ENCODE results near the gene GBA2.

DNA sequence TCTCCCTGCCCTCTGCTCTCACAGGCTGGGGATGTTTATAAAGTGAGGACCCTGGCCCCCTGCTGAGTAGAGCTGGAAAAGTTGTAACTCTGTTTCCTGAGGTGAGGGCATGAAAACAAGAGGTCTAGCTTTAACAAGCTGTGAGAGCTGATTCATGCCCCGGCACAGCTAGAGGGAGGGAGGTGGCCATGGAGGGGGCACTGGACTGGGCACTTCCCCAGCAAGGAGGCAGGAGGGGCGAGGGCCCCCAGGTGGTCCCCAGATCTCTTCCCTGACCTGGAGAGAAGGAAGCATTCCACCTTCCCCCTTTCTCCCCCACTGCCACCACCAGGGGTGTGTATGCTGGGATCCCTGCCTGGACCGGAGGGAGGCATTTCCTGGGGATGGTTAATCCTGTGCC is 5.2 kb upstream of the GBA2 start, which contains the start of gene MSMP:
- TF ChIP-seq GABPA (IDR thresholded peaks at IDR 0.05; ENCODE audit: low read depth), result no peak
- TF ChIP-seq, protein P1, sequence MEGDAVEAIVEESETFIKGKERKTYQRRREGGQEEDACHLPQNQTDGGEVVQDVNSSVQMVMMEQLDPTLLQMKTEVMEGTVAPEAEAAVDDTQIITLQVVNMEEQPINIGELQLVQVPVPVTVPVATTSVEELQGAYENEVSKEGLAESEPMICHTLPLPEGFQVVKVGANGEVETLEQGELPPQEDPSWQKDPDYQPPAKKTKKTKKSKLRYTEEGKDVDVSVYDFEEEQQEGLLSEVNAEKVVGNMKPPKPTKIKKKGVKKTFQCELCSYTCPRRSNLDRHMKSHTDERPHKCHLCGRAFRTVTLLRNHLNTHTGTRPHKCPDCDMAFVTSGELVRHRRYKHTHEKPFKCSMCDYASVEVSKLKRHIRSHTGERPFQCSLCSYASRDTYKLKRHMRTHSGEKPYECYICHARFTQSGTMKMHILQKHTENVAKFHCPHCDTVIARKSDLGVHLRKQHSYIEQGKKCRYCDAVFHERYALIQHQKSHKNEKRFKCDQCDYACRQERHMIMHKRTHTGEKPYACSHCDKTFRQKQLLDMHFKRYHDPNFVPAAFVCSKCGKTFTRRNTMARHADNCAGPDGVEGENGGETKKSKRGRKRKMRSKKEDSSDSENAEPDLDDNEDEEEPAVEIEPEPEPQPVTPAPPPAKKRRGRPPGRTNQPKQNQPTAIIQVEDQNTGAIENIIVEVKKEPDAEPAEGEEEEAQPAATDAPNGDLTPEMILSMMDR (IDR thresholded peaks at IDR 0.05; ENCODE audit: insufficient read depth, low read length), result no peak
- TF ChIP-seq, protein P2, sequence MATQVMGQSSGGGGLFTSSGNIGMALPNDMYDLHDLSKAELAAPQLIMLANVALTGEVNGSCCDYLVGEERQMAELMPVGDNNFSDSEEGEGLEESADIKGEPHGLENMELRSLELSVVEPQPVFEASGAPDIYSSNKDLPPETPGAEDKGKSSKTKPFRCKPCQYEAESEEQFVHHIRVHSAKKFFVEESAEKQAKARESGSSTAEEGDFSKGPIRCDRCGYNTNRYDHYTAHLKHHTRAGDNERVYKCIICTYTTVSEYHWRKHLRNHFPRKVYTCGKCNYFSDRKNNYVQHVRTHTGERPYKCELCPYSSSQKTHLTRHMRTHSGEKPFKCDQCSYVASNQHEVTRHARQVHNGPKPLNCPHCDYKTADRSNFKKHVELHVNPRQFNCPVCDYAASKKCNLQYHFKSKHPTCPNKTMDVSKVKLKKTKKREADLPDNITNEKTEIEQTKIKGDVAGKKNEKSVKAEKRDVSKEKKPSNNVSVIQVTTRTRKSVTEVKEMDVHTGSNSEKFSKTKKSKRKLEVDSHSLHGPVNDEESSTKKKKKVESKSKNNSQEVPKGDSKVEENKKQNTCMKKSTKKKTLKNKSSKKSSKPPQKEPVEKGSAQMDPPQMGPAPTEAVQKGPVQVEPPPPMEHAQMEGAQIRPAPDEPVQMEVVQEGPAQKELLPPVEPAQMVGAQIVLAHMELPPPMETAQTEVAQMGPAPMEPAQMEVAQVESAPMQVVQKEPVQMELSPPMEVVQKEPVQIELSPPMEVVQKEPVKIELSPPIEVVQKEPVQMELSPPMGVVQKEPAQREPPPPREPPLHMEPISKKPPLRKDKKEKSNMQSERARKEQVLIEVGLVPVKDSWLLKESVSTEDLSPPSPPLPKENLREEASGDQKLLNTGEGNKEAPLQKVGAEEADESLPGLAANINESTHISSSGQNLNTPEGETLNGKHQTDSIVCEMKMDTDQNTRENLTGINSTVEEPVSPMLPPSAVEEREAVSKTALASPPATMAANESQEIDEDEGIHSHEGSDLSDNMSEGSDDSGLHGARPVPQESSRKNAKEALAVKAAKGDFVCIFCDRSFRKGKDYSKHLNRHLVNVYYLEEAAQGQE (IDR thresholded peaks at IDR 0.05; ENCODE audit: insufficient replicate concordance, low read depth), result no peak
